GM18861 (cell line): ENCODE measurements around the gene PRCC.

ENCODE experiments used
- ATAC-seq: cut with Tn5 transposase; IDR thresholded peaks from one replicate; pipeline ENCODE4 v1.9.1; 2021; ENCODE audit not compliant: unreplicated experiment

The PRCC gene

DNA sequence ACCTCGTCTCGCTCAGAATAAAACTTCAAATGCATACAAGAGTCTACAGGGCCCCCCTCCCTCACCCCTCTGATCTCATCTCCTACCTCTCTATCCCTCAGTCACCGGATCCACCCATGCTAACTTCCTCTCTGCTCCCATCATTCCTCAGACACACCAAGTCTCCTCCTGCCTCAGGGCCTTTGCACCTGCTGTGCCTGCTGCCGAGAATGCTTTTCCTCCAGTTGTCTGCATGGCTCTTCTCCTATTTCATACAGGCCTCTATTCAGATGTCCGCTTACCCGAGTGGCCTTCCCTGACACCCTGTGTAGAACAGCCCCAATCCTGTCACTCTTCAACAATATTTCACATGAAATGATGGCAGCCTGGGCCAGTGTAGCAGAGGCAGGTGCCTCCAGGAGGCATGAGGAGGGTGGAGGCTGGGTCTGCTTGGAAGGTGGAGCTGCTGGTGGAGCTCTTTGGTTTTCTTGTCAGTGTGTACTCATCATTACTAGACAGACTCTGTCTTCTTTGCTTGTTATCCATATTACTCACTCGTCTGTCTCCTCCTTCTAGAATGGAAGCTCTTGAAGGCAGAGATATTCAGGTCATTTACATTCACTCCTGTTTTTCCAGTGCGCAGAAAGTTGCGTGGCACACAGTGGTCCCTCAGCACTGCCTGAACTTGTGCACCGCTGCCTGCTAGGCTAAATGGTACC lies 45.1 kb downstream of the PRCC start:
- ATAC-seq, result no peak

DNA sequence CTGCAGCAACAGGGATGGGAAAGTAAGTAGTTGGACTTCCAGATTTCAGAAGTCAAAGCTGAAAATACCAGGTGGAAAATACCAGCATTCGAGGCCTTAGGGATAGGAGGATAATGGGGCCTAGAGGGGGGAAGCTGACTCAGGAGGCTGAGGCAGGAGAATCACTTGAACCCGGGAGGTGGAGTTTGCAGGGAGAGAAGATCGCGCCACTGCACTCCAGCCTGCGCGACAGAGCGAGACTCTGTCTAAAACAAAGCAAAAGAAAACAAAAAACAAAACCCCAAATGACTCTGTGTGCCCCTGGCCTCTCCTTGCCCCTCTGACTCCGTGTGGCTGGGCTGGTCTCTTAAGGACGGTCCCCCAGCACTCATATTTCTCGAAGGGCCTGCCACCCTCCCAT lies 46.0 kb downstream of the PRCC start:
- ATAC-seq, result no peak

DNA sequence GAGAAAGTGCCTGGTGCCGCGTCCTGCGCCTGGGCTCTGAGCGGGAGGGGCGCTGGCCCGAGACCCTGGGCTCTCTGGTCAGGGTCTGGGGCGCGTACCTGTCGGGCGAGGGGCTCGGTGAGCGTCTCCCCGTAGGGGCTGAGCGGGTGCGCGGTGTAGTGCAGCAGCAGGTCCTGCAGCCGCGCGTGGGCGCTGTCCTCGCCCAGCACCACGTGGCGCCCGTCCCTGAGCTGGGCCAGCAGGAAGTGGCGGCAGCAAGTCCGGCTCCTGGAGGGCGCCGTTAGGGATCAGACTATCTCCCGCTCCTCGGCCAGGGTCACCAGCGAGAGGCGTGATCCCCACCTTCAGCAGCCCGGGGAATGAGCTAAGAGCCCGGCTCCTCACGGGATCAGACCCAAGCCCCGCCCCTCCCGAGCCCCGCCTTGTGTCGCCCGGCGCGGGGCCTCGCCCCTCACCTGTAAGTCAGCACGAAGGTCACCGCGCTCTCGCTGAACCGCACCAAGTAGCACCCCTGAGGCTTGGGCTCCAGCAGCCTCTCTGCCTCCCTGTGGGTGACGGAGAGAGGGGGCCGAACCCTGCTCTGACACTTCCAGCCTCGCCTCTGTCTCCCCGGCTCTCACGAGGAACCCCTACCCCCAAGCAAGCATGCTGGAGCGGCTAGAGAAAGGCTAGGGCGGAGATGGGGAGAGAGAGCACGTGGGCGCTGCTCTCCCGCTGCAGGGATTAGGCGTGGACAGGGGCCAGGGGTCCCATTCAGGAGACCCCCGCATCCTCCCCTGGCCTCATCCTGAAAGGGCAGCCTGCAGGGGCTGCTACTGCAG lies 46.6 kb downstream of the PRCC start:
- no peak for ATAC-seq

DNA sequence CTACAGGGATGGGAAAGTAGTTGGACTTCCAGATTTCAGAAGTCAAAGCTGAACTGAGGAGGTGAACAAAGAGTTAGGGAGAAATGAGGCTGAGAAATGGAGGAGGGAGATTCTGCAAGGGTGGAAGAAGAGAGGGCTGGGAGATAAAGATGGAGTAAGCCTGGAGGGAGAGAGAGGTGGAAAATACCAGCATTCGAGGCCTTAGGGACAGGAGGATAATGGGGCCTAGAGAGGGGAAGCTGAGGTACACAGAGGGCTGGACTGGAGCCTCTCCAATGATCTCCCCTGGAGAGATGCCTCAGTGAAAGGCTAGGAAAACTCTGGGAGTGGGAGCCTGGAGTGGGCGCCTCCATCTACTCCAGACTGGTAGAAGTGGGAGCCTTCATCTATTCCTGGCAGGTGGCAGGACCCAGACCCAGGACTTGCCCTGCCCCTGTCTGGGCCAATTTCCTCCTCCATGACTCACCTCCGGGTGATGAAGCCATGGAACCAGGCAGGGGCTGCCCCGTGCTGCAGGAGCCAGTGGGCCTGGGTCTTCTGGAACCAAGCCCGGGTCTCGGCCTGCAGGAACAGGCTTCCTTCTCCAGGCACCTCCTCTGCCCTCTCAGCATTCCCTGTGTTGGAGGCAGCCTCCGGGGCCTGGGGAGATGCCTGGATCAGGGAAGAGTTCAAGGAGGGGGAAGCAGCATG lies 47.4 kb downstream of the PRCC start:
- no peak for ATAC-seq

DNA sequence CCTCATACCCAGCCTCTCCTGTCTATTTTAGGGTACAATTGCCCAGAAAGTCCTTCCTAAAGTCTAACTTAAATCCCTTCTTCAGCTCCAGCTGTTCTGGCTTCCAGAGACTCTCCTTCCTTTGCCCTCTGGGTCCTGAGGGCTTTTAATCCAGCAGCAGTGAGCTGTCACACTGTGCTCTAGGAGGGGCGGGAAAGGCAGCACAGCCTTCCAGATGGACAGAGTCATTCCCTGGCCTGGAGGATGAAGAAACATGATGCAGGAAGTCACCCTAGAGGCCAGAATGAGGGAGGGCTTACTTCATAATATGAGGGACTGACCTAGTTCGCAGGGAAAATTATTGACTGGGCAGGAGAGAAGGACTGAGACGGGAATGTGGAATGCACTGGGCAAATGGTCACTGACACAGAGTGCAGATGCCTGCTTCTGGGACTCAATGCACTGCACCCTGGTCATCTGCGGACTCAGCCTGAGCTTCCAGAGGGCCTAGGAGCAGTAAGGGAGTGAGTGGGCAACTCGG lies 48.0 kb downstream of the PRCC start:
- no peak for ATAC-seq

DNA sequence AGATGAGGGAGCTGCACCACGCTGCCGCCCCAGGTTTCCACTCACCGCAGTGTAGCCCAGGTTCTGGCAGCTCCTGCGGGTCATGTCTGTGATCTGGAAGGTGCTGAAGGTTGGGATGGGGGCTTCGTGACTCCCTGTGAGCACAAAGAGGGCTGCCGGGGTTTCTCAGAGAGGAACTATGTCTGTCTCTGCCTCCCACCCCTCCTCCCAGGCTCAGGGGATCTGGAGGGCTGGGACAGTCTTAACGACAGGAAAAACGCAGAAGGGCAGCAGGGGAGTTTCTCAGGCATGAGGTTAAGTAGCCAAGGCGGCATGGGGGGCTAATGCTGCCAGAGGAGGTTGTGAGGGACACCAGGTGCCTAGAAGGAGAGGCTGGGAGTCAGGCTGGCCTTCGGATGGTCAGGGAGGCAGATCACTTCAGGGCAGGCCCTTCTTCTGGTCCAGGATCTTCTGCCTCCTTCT lies 48.7 kb downstream of the PRCC start:
- no peak for ATAC-seq

DNA sequence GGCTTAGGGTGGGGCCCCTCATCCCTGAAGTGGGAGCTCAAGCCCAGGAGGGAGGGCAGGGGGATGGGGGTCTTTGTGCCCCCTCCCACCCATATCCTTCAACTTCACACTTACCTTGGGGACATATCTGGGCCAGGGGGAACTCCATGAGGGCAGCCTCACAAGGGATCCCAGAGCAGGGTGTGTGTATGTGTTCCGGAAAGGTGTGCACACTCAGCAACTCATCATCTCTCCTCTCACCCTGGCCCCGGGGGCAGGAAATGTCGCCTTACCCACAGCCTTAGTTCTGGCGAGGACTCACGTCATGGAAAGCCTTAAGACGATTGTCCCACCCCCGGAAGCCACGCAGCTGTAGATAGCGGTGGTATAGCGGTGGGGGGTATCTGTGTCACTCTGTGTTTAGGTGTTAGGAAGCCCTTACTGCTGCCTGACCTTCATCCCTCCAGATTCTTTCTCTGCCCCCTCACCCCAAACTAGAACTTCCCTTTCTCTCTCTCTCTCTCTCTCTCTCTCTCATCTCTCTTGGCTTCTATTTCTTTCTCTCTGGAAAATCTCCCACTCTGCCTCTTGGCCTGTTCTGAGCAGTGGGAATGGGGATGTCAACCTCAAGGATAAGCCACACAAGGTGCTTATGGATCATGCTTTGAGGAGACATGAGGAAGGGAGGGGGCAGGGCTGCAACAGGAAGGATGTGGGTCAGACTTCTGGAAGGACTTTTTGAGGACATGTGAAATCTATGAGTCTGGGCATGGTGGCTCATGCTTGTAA lies 49.4 kb downstream of the PRCC start, which contains the start of gene SH2D2A:
Gene SH2D2A (minus strand): TSS at position 288 of the 768 bp plus-strand sequence. CDS start 140 bp downstream, at position 148.
- peak; percentile 76 for ATAC-seq

DNA sequence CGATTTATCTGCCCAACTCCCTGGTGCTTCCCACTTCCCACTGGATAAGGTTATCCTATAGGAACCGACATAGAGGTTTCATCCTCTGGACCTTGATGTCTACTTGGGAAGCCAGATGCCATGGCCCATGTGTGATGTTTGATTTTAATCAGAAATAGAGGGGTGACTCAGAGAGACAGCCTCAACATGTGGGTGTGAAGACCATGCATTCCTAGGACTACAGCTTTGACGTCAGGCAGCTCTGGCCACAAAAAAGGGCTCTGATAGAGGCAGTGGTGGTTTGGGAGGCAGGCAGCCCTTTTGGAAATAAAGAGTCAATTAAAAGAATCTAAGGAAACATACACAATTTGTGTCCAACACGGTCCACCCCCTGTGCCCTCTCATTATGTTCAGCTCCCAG lies 54.5 kb downstream of the PRCC start:
- no peak for ATAC-seq

DNA sequence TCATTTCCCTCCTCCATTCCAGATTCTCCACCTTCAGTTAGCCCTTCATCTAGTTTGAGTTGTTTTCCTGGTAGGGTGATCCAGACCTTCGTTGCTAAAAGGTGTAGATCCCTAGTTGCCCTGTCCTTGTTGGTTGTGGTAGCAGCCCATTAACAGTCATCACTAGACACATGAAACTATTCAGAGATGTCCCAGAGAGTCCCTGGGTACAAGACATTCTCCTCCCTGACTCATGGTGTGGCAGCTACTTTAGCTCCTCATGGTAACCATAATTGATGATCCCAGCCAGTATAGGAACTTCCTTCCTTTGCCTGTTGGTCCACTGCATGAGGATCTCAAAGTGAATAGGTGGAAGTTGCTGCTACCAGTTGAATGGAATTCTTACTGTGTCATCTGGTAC lies 55.3 kb downstream of the PRCC start:
- ATAC-seq, result no peak

DNA sequence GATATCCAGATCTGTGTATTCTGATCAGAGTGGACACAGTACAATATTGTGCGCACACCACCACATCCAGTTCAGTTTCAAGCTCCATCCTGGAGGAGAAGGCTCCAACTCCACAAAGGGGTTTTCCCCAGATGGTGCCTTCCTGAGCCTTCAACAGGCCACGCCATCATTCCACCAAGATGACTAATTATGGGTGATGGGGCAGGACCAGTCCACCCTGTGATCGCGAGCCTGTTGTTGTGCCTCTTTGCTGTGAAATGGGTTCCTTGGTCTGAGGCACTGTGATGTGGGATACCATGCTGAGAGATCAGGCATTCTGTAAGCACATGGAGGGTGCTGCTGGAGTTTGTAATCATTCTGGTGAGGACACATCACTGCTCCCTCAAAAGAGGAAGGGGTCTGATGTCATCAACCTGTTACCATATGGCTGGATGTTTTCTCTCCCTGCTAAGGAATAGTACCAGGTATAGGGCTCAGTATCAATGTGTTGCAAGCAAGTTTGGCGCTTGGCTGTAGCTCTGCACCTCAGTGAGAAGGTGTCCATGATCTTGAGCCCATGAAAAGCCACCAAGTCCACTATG lies 56.0 kb downstream of the PRCC start:
- ATAC-seq, result no peak

DNA sequence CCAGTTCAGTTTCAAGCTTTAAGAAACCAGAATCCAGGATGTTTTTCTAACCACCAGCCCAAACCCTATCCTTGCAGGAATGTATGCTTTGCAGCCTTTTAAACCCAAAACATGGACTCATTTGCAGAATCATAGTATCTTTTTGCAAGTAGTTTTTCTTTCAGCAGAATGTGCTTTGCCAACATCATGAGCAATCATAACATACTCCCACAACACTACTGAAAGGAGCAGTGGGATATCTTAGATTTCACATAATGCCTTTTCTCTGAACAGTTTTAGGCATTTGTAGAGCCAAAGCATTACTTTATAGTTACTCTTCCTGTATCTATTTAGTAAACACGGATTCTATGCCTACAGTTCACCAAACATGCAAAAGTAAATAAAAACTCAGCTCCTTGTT lies 59.3 kb downstream of the PRCC start:
- ATAC-seq, result no peak

DNA sequence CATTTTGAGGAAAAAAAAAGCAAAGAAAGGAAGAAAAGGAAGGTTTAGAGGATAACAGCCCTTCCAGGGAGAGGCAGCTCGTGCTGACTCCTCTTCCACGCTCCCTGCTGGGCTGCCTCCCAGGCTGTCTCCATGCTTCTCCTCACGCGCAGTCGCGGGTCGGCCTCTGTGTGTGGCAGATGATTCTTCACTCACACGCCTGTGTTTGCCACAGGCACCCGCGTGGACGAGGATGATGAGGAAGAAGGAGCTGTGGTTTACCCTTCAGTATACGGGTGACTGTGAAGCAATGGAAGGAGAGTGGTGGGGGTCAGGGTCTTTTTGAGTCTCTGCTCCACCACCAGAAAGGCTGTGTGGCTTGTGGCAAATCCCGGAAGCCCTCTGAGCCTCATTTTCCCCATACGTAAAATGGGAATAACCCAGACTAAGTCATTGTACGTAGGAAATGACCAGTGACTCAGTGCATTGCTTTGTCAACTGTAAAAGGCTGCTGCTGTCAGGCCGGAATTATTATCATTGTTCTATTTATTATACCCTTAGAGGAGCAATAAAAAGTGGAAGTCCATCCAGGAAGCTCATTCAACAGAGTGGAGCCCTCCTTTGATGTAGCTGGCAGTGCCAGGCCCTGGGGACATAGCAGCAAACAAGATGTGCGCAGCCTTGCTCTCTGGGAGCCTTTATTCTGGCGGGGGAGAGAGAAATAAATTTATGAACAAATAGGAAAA lies 61.2 kb downstream of the PRCC start:
- ATAC-seq, result no peak

DNA sequence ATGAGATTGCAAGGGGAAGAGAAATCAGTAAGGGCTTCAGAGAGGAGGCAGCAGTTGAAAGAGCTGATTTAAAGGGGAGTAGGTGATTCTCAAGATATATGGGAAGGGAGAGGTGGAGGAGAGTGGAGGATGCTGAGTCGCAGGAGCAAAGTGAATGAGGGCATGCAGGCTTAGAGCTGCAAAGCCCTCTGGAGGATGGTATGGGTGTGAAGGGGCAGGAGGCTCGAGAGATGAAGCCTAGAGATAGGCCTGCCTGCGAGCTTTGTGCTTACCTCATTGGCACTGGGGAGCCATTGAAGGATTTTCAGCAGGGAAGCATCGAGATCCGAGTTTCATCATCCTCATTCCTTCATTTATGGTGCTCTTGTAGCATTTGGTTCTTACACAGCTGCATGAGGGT lies 65.1 kb downstream of the PRCC start:
- no peak for ATAC-seq

DNA sequence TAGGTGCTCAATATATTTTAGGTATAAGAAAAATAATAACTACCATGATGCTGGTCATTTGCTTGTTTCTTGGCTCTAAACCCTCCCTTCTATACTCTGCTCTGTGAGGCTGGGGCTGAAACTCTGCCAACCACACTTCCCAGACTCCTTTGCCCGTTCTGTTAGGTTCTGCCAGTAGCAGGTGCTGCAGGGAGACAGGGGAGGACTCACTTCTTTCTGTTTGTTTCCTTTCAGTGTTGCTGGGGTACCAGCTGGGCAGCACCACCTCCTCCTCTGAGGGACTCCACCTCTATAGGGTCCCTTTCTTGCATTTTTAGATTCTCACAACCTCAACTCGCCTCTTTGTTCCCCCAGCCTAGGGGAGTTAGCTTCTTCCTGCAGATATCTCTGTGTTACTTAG lies 66.3 kb downstream of the PRCC start:
- ATAC-seq, result no peak

DNA sequence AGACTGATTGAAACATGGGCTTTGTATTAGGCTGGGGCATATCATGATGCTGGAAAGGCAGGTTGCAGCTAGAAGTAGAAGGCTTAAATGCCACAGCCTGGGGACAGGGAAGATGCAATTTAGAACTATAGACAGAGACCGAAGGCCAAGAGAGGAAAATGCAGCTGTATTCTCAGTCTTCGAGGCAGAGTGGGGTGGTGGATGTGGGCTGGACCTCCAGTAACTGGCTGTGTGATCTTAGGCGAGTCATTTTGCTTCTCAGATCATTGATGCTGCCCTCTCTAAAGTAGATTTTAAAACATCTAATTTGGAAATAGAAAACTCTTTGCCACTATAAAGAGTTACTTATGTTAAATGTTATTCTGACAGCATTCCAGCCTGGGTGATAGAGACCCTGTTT lies 67.0 kb downstream of the PRCC start:
- ATAC-seq, result no peak

DNA sequence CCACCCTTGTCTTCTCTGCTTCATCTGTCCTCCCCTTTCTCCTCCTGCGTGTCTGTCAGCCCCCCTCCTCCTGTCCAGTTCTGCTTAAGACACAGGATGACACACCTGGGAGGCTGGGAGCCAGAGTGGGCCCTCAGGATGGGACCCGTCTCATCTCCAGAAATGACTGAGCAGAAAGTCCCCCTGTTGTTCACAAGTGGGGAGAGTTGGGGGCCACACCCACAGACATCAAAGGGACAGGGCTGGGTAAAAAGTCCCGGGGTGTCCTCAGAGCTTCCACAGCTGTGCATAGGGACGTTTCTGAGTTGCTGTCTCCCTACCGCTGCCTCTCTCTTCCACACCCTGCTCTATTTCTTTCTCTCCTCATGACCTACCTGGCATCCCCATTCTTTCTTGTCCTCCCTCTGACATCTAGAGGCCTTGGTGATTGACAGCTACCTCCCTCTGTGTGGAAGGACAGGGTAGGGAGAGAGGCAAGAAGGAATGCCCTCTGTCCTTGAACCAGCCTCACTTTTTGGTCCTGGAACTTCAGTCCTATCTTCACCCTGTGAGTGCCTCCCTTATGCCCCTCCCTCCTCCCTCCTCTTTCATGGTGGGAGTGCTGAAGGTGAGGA lies 68.8 kb downstream of the PRCC start:
- ATAC-seq, result no peak

DNA sequence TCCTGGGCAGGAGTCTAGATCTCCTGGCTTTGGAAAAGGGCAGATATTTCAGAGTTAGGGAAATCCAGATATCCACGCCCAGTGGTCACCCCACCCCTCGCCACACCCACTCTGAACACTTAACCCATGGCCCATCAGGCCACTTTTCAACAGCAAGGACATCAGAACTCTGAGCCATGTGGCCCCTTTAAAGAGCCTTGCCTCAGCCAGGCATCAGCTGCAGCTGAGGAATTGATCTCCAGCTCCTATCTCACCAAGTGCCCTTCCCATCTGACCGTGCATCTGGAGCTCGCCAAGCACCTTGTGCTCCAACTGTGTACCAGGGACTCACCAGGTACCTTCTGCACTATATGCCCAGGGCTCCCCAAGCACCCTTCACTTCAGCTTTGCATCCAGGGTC lies 69.6 kb downstream of the PRCC start:
- no peak for ATAC-seq

DNA sequence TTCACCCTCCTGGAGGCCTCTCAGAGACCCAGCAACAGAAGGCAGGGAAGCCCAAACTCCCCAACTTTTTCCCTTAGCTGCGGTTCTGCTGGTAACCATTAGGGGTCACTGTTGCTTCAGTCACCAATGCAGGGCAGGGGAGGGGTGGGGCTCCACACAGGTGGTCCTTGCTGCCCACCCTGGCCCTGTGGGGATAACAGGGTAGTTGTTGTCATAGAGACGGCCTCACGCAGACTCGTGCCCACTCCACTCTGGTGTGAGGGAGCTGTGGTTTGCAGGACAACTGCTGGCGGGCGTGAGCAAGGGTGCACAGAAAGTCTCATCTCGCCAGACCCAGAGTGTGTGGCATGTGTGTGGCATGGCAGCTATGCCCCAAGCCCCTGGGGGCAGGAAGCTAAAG lies 71.6 kb downstream of the PRCC start:
- ATAC-seq, result no peak

DNA sequence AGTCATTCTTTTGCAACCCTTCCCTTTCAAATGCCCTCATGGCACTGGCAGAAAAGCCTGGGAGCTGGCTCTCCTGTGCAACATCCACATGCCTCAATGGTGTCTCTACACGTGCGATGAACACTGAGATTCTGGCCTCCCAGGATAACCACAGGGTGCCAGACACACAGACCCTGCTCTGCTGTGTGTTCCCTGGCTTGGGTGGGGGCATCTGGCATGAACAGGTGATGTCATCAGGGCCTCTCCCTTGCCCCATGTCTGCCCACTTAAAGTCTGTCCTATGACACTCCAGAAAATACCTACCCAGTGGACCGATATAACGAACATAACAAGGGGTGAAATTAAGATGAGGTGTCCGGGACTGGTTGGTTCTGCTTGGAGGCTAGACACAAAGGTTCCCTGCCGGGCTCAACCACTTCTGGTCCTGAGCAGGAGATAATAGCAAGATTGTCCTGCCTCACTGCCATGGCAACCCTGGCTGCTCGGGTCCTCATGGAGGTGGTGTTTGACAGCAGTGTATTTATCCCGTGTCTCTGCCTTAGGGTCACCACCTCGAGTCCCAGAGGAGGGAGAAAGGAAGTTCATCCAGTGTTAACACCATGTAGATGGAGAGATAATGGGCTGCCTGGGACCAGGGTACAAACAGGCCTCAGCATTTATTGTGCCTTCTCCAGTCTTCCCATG lies 72.2 kb downstream of the PRCC start:
- ATAC-seq, result no peak
